Mammary epithelial cell (primary cell): ENCODE data around the gene ROCK2.

ENCODE experiments used
- EZH2 ChIP-seq: IDR thresholded peaks from 2 replicates; pipeline ENCODE4 v1.6.1; 2012; ENCODE audit warnings: low read length, inconsistent platforms, borderline replicate concordance
- TF ChIP-seq, protein P1 (sequence below), 2 donors: IDR thresholded peaks in 1 of 2; conservative IDR thresholded peaks in 1 of 2; 2 replicates each; pipeline ENCODE4 v1.5.1; 2011 to 2012; ENCODE audit warnings: inconsistent platforms in 2 of 2, low read length in 2 of 2, mild to moderate bottlenecking in 2 of 2, control low read depth in 1 of 2, low read depth in 1 of 2; ENCODE audit not compliant: insufficient read depth in 1 of 2; ENCODE audit errors: extremely low read depth in 1 of 2

DNA sequence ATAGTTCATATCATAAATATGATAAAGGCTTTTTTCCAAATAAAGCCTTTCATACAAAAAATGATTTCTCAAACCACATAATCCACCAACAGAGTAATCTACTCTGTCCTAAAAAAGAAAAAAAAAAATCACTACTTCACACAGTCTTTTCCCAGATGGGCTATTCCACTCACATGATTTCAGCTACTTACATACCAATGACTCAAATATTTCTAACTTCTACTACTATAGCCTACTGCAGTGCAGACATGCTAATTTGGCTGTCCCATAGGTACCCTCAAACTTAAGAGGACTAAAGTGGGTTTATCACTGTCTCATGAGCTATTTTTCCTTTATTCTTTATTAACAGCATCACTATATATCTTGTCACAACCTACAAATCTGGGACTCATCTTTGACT lies 131.8 kb downstream of the ROCK2 start:
- TF ChIP-seq, protein P1, sequence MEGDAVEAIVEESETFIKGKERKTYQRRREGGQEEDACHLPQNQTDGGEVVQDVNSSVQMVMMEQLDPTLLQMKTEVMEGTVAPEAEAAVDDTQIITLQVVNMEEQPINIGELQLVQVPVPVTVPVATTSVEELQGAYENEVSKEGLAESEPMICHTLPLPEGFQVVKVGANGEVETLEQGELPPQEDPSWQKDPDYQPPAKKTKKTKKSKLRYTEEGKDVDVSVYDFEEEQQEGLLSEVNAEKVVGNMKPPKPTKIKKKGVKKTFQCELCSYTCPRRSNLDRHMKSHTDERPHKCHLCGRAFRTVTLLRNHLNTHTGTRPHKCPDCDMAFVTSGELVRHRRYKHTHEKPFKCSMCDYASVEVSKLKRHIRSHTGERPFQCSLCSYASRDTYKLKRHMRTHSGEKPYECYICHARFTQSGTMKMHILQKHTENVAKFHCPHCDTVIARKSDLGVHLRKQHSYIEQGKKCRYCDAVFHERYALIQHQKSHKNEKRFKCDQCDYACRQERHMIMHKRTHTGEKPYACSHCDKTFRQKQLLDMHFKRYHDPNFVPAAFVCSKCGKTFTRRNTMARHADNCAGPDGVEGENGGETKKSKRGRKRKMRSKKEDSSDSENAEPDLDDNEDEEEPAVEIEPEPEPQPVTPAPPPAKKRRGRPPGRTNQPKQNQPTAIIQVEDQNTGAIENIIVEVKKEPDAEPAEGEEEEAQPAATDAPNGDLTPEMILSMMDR (conservative IDR thresholded peaks at IDR 0.05 in 1 of 2, IDR thresholded peaks at IDR 0.05 in 1 of 2; ENCODE audit: extremely low read depth in 1 of 2, insufficient read depth in 1 of 2, low read depth in 1 of 2, low read length in 2 of 2) = no peak
- no peak for TF ChIP-seq EZH2
